ENCODE results near the gene C3orf49.

C3orf49 gene

GRCh38 chr3:63861306-63861705 lies 42.2 kb downstream of the C3orf49 start:
- no peak for TF ChIP-seq CTCF (IDR thresholded peaks at IDR 0.05; ENCODE audit: insufficient read depth, missing control alignments)
- FAIRE-seq, result no peak
- no peak for DNase-seq (ENCODE audit: insufficient read length, low spot score)

GRCh38 chr3:63862804-63863149 lies 43.7 kb downstream of the C3orf49 start:
- DNase-seq (ENCODE audit: insufficient read length, low spot score) (no peak), FAIRE-seq (no peak)
- TF ChIP-seq CTCF (IDR thresholded peaks at IDR 0.05; ENCODE audit: insufficient read depth, missing control alignments), result no peak

- FAIRE-seq (no peak), DNase-seq (ENCODE audit: insufficient read length, low spot score) (peak; percentile 51)
- no peak for TF ChIP-seq CTCF (IDR thresholded peaks at IDR 0.05; ENCODE audit: insufficient read depth, missing control alignments)
Observed at GRCh38 chr3:63863150-63864007, 44.3 kb downstream of the C3orf49 start, which contains the start of the genes ATXN7 and THOC7. TSS of gene ATXN7 (plus strand) at chr3:63863867. CDS start at chr3:63912599, 48,732 bp downstream. TSS of gene THOC7 (minus strand) at chr3:63863805. CDS start at chr3:63863790, 15 bp downstream.

- FAIRE-seq, result no peak
- peak; percentile 35 for DNase-seq (ENCODE audit: insufficient read length, low spot score)
- TF ChIP-seq CTCF (IDR thresholded peaks at IDR 0.05; ENCODE audit: insufficient read depth, missing control alignments), result no peak
Observed at GRCh38 chr3:63864008-63864964, 45.2 kb downstream of the C3orf49 start.

- DNase-seq (ENCODE audit: insufficient read length, low spot score), result no peak
- FAIRE-seq, result peak; percentile 92
- no peak for TF ChIP-seq CTCF (IDR thresholded peaks at IDR 0.05; ENCODE audit: insufficient read depth, missing control alignments)
Observed at GRCh38 chr3:63864965-63865327, 45.8 kb downstream of the C3orf49 start.

GRCh38 chr3:63867225-63867624 lies 48.1 kb downstream of the C3orf49 start:
- DNase-seq (ENCODE audit: insufficient read length, low spot score) (no peak), FAIRE-seq (no peak)
- TF ChIP-seq CTCF (IDR thresholded peaks at IDR 0.05; ENCODE audit: insufficient read depth, missing control alignments), result no peak

All from D721Med (cell line).